ENCODE results near the gene DOCK7. TPM values are rescaled to one million over a fixed set of nuclear protein-coding genes. Genes with fewer than 3 reads are reported as not detected.

Gene DOCK7
- total RNA-seq, 1 experiment from 2014 or later = 57.2 TPM

DNA sequence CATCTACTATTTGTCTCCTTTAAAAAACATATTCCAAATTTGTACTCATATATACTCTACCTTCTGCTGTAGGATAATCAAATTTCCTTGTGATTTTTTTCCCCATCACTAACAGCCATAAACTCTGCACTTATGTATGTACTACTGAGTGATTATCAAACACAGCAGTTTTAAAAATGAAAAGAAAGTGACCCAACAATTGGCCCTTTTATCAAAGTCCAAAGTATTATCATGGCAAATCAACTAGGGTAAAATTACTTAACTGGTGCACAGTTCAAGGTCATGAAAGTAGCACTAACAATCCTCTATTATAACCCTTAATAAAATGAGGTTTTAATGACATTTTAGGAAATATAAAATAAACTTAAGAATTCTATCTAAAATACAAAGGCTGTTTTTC lies 79.3 kb downstream of the DOCK7 start:
- CTCF ChIA-PET = no interaction called here
- Histone ChIP-seq H3K36me3 (ENCODE audit: control insufficient read depth, insufficient read depth, low read length) (no peaks in the 10 kb centered on the region), H3K27me3 (ENCODE audit: control insufficient read depth, insufficient read depth, low read length) (no peaks in the 10 kb centered on the region), H3K4me1 (ENCODE audit: control insufficient read depth, insufficient read depth, low read length) (peaks cover under 1% of the 10 kb centered on the region; the same call in 1 of the 2 replicates), H3K27ac (ENCODE audit: low read length) (no peak overlapping the region), H3K9me3 (ENCODE audit: control insufficient read depth, insufficient read depth, low read depth, low read length) (no peaks in the 10 kb centered on the region), H3K4me3 (ENCODE audit: low read depth in 2 of 2, low read length in 2 of 2) (no peak overlapping the region)
- BruUV-seq (replicated peaks) = no TSS peak
- no peak for ATAC-seq
- POLR2A ChIA-PET = no interaction called here
- DNase-seq (ENCODE audit: low read depth, low spot score) = no peak
- in situ Hi-C loops (cut with HindIII; ENCODE audit: low pct_unique_long_range_greater_than_20kb, low sequenced_read_pairs) (no loop called here), intact Hi-C loops (cut with micrococcal nuclease; ENCODE audit: unreplicated experiment) (no loop called here)
- TF ChIP-seq POLR2AphosphoS5 (IDR thresholded peaks at IDR 0.05; ENCODE audit: low read depth, low read length) (no peak), TCF7L2 (IDR thresholded peaks at IDR 0.05; ENCODE audit: low read depth, low read length) (no peak), SIN3A (IDR thresholded peaks at IDR 0.05; ENCODE audit: borderline replicate concordance, insufficient read depth, low read depth, low read length) (no peak), REST (IDR thresholded peaks at IDR 0.05; ENCODE audit: insufficient read depth in 1 of 2, low read depth in 2 of 2, low read length in 1 of 2) (no peak)
- TF ChIP-seq, protein P1, sequence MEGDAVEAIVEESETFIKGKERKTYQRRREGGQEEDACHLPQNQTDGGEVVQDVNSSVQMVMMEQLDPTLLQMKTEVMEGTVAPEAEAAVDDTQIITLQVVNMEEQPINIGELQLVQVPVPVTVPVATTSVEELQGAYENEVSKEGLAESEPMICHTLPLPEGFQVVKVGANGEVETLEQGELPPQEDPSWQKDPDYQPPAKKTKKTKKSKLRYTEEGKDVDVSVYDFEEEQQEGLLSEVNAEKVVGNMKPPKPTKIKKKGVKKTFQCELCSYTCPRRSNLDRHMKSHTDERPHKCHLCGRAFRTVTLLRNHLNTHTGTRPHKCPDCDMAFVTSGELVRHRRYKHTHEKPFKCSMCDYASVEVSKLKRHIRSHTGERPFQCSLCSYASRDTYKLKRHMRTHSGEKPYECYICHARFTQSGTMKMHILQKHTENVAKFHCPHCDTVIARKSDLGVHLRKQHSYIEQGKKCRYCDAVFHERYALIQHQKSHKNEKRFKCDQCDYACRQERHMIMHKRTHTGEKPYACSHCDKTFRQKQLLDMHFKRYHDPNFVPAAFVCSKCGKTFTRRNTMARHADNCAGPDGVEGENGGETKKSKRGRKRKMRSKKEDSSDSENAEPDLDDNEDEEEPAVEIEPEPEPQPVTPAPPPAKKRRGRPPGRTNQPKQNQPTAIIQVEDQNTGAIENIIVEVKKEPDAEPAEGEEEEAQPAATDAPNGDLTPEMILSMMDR (IDR thresholded peaks at IDR 0.05) = no peak

- no TSS peak for BruUV-seq (replicated peaks)
- Histone ChIP-seq H3K9me3 (ENCODE audit: control insufficient read depth, insufficient read depth, low read depth, low read length) (no peaks in the 10 kb centered on the region), H3K27ac (ENCODE audit: low read length) (no peak overlapping the region), H3K36me3 (ENCODE audit: control insufficient read depth, insufficient read depth, low read length) (peaks cover 2% of the 10 kb centered on the region), H3K4me1 (ENCODE audit: control insufficient read depth, insufficient read depth, low read length) (no peaks in the 10 kb centered on the region), H3K4me3 (ENCODE audit: low read depth in 2 of 2, low read length in 2 of 2) (no peak overlapping the region), H3K27me3 (ENCODE audit: control insufficient read depth, insufficient read depth, low read length) (no peaks in the 10 kb centered on the region)
- POLR2A ChIA-PET = no interaction called here
- CTCF ChIA-PET = no interaction called here
- in situ Hi-C loops (cut with HindIII; ENCODE audit: low pct_unique_long_range_greater_than_20kb, low sequenced_read_pairs) (no loop called here), intact Hi-C loops (cut with micrococcal nuclease; ENCODE audit: unreplicated experiment) (no loop called here)
- ATAC-seq = no peak
- no peak for DNase-seq (ENCODE audit: low read depth, low spot score)
- no peak for TF ChIP-seq REST (IDR thresholded peaks at IDR 0.05; ENCODE audit: insufficient read depth in 1 of 2, low read depth in 2 of 2, low read length in 1 of 2)
- no peak for TF ChIP-seq POLR2AphosphoS5 (IDR thresholded peaks at IDR 0.05; ENCODE audit: low read depth, low read length)
- no peak for TF ChIP-seq SIN3A (IDR thresholded peaks at IDR 0.05; ENCODE audit: borderline replicate concordance, insufficient read depth, low read depth, low read length)
- no peak for TF ChIP-seq TCF7L2 (IDR thresholded peaks at IDR 0.05; ENCODE audit: low read depth, low read length)
These were observed 86.7 kb downstream of the DOCK7 start for GRCh38 chr1:62601457-62601856.
